GM23248 (cell line): ENCODE results near the gene RRAS2. TPM values are rescaled to one million over a fixed set of nuclear protein-coding genes. Genes with fewer than 3 reads are reported as not detected.
"Not testable (repeated sequence)": the region's sequence is repeated elsewhere in the genome, so short reads cannot be mapped to it uniquely, and the experiment has no call there.

Experiments used
- DNase-seq: peaks from one replicate; pipeline ENCODE4 v3.0.0-alpha.2; 2015
- H2AFZ ChIP-seq: fragments of 200-600 bp; sonication (generic); 2 replicates; pipeline ENCODE4 v1.6.1; 2016; ENCODE audit warnings: antibody characterized with exemption
- H3F3A ChIP-seq: fragments of 200-600 bp; sonication (generic); 2 replicates; pipeline ENCODE4 v1.6.1; 2016; ENCODE audit warnings: mild to moderate bottlenecking, antibody characterized with exemption, mixed run types; ENCODE audit not compliant: insufficient read depth
- H3K27ac ChIP-seq: fragments of 200-600 bp; sonication (generic); 2 replicates; pipeline ENCODE4 v1.5.1; 2016; ENCODE audit warnings: mild to moderate bottlenecking
- H3K27me3 ChIP-seq: fragments of 200-600 bp; sonication (generic); replicated peaks from 2 replicates; pipeline ENCODE4 v1.6.1; 2016; ENCODE audit warnings: mild to moderate bottlenecking; ENCODE audit not compliant: insufficient read depth
- H3K36me3 ChIP-seq: fragments of 200-600 bp; sonication (generic); 2 replicates; pipeline ENCODE4 v1.6.1; 2016; ENCODE audit warnings: low read depth, mild to moderate bottlenecking
- H3K4me1 ChIP-seq: fragments of 200-600 bp; sonication (generic); 2 replicates; pipeline ENCODE4 v1.6.1; 2016; ENCODE audit warnings: mild to moderate bottlenecking; ENCODE audit not compliant: insufficient read depth
- H3K4me2 ChIP-seq: fragments of 200-600 bp; sonication (generic); one replicate; pipeline ENCODE4 v1.6.1; 2016; ENCODE audit warnings: mild to moderate bottlenecking; ENCODE audit not compliant: unreplicated experiment
- H3K4me3 ChIP-seq: fragments of 200-600 bp; sonication (generic); 2 replicates; pipeline ENCODE4 v1.5.1; 2016; ENCODE audit warnings: mild to moderate bottlenecking
- H3K79me2 ChIP-seq: fragments of 200-600 bp; sonication (generic); 2 replicates; pipeline ENCODE4 v1.6.1; 2016; ENCODE audit warnings: mild to moderate bottlenecking; ENCODE audit not compliant: insufficient read depth
- H3K9ac ChIP-seq: fragments of 200-600 bp; sonication (generic); 2 replicates; pipeline ENCODE4 v1.6.1; 2016; ENCODE audit warnings: mild to moderate bottlenecking
- H3K9me2 ChIP-seq: fragments of 200-600 bp; sonication (generic); 2 replicates; pipeline ENCODE4 v1.6.1; 2016; ENCODE audit warnings: mixed run types, mild to moderate bottlenecking, moderate library complexity; ENCODE audit not compliant: insufficient read depth
- H3K9me3 ChIP-seq: fragments of 200-600 bp; sonication (generic); one replicate; pipeline ENCODE4 v1.6.1; 2017; ENCODE audit warnings: low read depth
- H4K20me1 ChIP-seq: fragments of 200-600 bp; sonication (generic); 2 replicates; pipeline ENCODE4 v1.6.0; 2016; ENCODE audit not compliant: insufficient read depth
- EZH2 ChIP-seq: fragments of 200-600 bp; sonication (generic); IDR thresholded peaks from 2 replicates; pipeline ENCODE4 v1.6.1; 2018; ENCODE audit warnings: antibody characterized with exemption, mild to moderate bottlenecking; ENCODE audit not compliant: insufficient read depth, poor library complexity, severe bottlenecking
- EZH2phosphoT487 ChIP-seq: fragments of 200-600 bp; sonication (generic); IDR thresholded peaks from 2 replicates; pipeline ENCODE4 v1.6.1; 2018; ENCODE audit warnings: antibody characterized with exemption, moderate library complexity, mild to moderate bottlenecking, low read depth; ENCODE audit not compliant: insufficient read depth
- WGBS, 2 experiments: methylation state at CpG; one replicate each; pipeline ENCODE4 v1.1.6; 2015 to 2017; ENCODE audit warnings: low lambda C conversion rate in 2 of 2, low coverage in 1 of 2; ENCODE audit errors: missing lambda C conversion rate in 2 of 2; 5-methylcytosine and 5-hydroxymethylcytosine counted together
- in situ Hi-C: fragments of 300-500 bp; cut with MboI; formaldehyde crosslinking; loops from 2 replicates; pipeline ENCODE4 v1.15.0; 2020
- polyA plus RNA-seq: library from polyadenylated mRNA; unstranded; fragments of >200 nt; fragmentation: Nextera tagmentation; extraction: Ambion mirVana; gene quantifications from 2 replicates; pipeline ENCODE4 v1.2.1, GENCODE V29; 2016
- total RNA-seq: library from RNA; depleted of rRNA; stranded (reverse); fragments of >200 nt; shearing (Covaris generic); gene quantifications from 2 replicates; pipeline ENCODE4 v1.2.3, GENCODE V29; 2014; rRNA removed

Gene RRAS2
- total RNA-seq (328 and 382 TPM in 2 replicates), polyA plus RNA-seq (260 and 268 TPM in 2 replicates)

DNA sequence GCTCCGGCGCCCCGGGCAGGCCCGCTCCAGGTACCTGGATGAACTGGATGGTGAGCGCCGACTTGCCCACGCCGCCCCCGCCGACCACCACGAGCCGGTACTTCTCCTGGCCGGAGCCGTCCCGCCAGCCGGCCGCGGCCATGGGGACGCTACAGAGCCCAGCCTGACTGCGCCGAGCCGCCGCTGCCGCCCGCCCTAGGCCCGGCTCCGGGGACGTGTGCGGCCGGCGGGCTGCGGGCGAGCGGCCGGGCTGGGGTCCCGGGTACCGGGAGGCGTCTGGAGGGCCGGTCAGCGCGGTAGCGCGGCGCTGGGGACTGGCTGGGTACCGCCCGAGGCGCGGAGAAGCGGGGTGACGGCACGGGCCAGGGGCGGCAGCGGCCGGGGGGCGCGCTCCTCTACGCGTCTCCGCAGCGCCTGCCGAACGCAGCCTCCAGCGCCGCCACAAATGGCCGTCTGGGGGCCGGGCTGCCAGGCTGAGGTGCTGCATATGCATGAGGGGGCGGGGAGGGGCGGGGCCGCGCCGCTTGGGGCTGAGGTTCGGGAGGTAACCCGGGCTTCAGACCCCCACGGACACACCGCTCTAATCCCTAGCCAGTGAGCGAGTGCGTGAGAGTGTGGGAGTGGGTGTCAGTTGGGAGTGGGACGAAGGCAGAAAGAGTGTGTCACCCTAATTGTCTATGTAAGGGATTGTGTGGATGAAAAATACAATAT is at the start of gene RRAS2:
Gene RRAS2 (minus strand): TSS at position 455 of the 711 bp plus-strand sequence. CDS start 313 bp downstream, at position 142.
- TF ChIP-seq EZH2phosphoT487 (no peak), EZH2 (no peak)
- Histone ChIP-seq H3K4me3 (peak within 1 kb of the TSS; percentile 96), H3K9me2 (no peaks in the 10 kb centered on the region), H3K4me1 (peaks cover 19% of the 10 kb centered on the region), H2AFZ (peak within 1 kb of the TSS; percentile 74), H3K27me3 (no peaks in the 10 kb centered on the region), H3K79me2 (peaks cover 45% of the 10 kb centered on the region), H3K27ac (peak within 1 kb of the TSS; percentile 67), H3K4me2 (peak within 1 kb of the TSS; percentile 90), H4K20me1 (peaks cover 6% of the 10 kb centered on the region), H3K9ac (peak within 1 kb of the TSS; percentile 83), H3F3A (peaks cover 39% of the 10 kb centered on the region), H3K36me3 (peaks cover 10% of the 10 kb centered on the region; the same call in 1 of the 2 replicates), H3K9me3 (no peaks in the 10 kb centered on the region)
- in situ Hi-C loops, result no loop called here
- peak; percentile 89 for DNase-seq
- 1 to 2% methylated on average over 60 to 71 of the region's 78 CpGs for WGBS, 2 experiments

GRCh38 chr11:14408612-14409011 is 49.6 kb upstream of the RRAS2 start:
- H3K4me3 ChIP-seq, result no peak overlapping the region
- H3K27me3 ChIP-seq, result no peaks in the 10 kb centered on the region
- H3K9ac ChIP-seq, result no peak overlapping the region
- peaks cover 35% of the 10 kb centered on the region for H3K4me1 ChIP-seq
- WGBS, 2 experiments, result 82 to 89% methylated on average over 2 of the region's 2 CpGs
- peaks cover 21% of the 10 kb centered on the region for H3F3A ChIP-seq
- no peaks in the 10 kb centered on the region for H3K36me3 ChIP-seq
- H3K27ac ChIP-seq, result no peak overlapping the region
- DNase-seq, result no peak
- H2AFZ ChIP-seq, result no peak overlapping the region
- H4K20me1 ChIP-seq, result no peaks in the 10 kb centered on the region
- no peak overlapping the region for H3K4me2 ChIP-seq
- TF ChIP-seq EZH2phosphoT487 (no peak), EZH2 (no peak)
- H3K9me3 ChIP-seq, result no peaks in the 10 kb centered on the region
- H3K79me2 ChIP-seq, result 0 out of 2 replicates have a peak, but pooled peaks cover 3% of the 10 kb centered on the region
- in situ Hi-C loops, result no loop called here
- H3K9me2 ChIP-seq, result no peaks in the 10 kb centered on the region

GRCh38 chr11:14406116-14406515 is 47.1 kb upstream of the RRAS2 start:
- H3K27me3 ChIP-seq, H3K9ac ChIP-seq, H4K20me1 ChIP-seq, H3K9me3 ChIP-seq, H3K4me3 ChIP-seq, H2AFZ ChIP-seq, H3K4me2 ChIP-seq, H3K36me3 ChIP-seq, in situ Hi-C loops, H3K9me2 ChIP-seq, H3K79me2 ChIP-seq, H3F3A ChIP-seq: not testable (repeated sequence)
- peak; percentile 72 for DNase-seq
- Histone ChIP-seq H3K27ac (peak overlapping the region; percentile 39; the same call in 1 of the 2 replicates), H3K4me1 (peaks cover 12% of the 10 kb centered on the region)
- WGBS, 2 experiments, result 43% methylated on average over 2 of the region's 2 CpGs

GRCh38 chr11:14403528-14403927 is 44.5 kb upstream of the RRAS2 start:
- H3K9ac ChIP-seq, H3K4me1 ChIP-seq, H3K36me3 ChIP-seq, H3K4me2 ChIP-seq, in situ Hi-C loops, DNase-seq, H3K4me3 ChIP-seq, H2AFZ ChIP-seq, H3K27ac ChIP-seq, H3K27me3 ChIP-seq, H3K9me3 ChIP-seq, H3K79me2 ChIP-seq, H3K9me2 ChIP-seq, H4K20me1 ChIP-seq: not testable (repeated sequence)
- 98 to 100% methylated on average over 6 of the region's 6 CpGs for WGBS, 2 experiments
- 0 out of 2 replicates have a peak, but pooled peaks cover 13% of the 10 kb centered on the region for H3F3A ChIP-seq
